C4-2B (cell line): ENCODE results near the gene NAXD.

Experiments used
- H3K27ac ChIP-seq: fragments of 450-650 bp; 2 replicates; pipeline ENCODE4 v1.5.1; 2017
- CTCF ChIP-seq: fragments of 450-650 bp; conservative IDR thresholded peaks from 2 replicates; pipeline ENCODE4 v1.5.1; 2017; ENCODE audit warnings: mild to moderate bottlenecking
- ZFX ChIP-seq: fragments of 450-650 bp; IDR thresholded peaks from 2 replicates; pipeline ENCODE4 v1.6.1; 2017

Gene NAXD

DNA sequence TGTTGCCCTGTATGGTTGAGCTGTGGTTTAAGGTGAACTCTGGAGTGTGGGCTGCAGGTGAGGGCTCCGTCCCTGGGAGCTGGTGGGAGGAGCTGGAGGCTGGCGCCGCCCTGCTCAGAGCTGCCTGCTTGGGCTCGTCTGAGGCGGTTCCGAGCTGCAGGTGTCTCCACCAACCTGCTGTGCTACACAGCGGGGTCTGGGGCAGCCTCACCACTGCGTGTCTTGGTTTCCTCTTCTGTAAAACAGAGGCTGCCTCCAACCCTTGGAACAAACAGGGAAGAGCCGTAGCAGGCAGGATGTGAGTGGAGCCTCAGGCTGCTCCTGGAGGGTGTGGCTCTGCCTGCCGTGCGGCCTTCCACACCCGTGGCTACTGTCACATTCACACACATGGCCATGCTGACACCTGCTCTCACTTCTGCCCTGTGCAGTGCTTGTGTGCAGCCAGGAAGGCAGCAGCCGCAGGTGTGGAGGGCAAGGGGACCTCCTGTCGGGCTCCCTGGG lies 21.4 kb downstream of the NAXD start:
- H3K27ac ChIP-seq: no peak overlapping the region
- TF ChIP-seq ZFX (no peak), CTCF (no peak)

GRCh38 chr13:110637275-110637674 lies 21.9 kb downstream of the NAXD start:
- TF ChIP-seq CTCF (no peak), ZFX (no peak)
- no peak overlapping the region for H3K27ac ChIP-seq

GRCh38 chr13:110637747-110638146 lies 22.4 kb downstream of the NAXD start:
- no peak overlapping the region for H3K27ac ChIP-seq
- TF ChIP-seq CTCF: no peak
- TF ChIP-seq ZFX: no peak

DNA sequence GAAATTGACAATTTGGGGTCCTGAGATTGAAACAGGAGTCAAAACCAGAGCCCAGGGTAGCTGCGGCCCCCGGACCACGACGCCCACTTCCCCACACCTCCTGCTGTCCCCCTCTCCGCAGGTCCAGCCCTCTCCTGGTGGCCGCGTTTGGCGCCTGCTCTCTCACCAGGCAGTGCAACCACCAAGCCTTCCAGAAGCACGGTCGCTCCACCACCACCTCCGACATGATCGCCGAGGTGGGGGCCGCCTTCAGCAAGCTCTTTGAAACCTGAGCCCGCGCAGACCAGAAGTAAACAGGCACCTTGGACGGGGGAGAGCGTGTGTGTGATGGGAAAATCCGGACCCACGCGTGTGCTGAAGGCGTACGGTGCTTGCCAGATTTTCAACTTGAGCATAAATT lies 22.9 kb downstream of the NAXD start:
- no peak for TF ChIP-seq CTCF
- TF ChIP-seq ZFX: no peak

GRCh38 chr13:110638814-110639806 lies 23.8 kb downstream of the NAXD start:
- H3K27ac ChIP-seq: no peak overlapping the region
- TF ChIP-seq ZFX (no peak), CTCF (no peak)

More for the DNA sequence above, 22.9 kb downstream of the NAXD start:
- no peak overlapping the region for H3K27ac ChIP-seq

- TF ChIP-seq ZFX: no peak
- TF ChIP-seq CTCF: no peak
- H3K27ac ChIP-seq: no peak overlapping the region
These were observed 24.6 kb downstream of the NAXD start for GRCh38 chr13:110639935-110640334.

DNA sequence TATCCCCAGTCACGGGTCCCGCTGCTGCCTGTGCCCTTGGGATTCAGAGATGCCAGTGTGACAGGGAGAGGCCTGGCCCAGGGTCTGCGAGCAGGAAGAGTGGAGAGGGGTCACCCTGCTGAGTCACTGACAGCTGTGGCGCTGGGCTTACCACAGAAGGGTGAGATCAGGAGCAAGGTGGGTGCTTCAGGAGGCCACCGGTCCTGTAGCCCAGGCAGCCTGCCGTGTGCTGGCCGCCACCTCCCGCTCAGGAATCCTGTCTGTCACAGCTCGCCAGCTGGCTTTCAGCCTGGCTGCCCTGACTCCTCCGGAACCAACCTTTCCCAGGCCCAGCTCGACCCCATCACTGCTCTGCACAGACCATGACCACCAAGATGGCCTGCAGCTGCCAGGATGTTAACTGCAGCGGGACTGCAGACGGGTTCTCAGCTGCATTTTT lies 25.3 kb downstream of the NAXD start:
- no peak for TF ChIP-seq ZFX
- TF ChIP-seq CTCF: no peak
- no peak overlapping the region for H3K27ac ChIP-seq
